GM21390 (cell line): ENCODE results near the gene KCNH5.

Experiments
- ATAC-seq: cut with Tn5 transposase; IDR thresholded peaks from one replicate; pipeline ENCODE4 v1.9.1; 2021; ENCODE audit not compliant: unreplicated experiment

Gene KCNH5

GRCh38 chr14:63009495-63009894 is 35.8 kb downstream of the KCNH5 start:
- no peak for ATAC-seq

GRCh38 chr14:63006531-63006930 is 38.7 kb downstream of the KCNH5 start:
- no peak for ATAC-seq

GRCh38 chr14:62994096-62994495 is 51.2 kb downstream of the KCNH5 start:
- no peak for ATAC-seq

GRCh38 chr14:62988967-62989366 is 56.3 kb downstream of the KCNH5 start:
- no peak for ATAC-seq

GRCh38 chr14:62983821-62984220 is 61.4 kb downstream of the KCNH5 start:
- ATAC-seq = no peak

GRCh38 chr14:62980693-62981092 is 64.6 kb downstream of the KCNH5 start:
- no peak for ATAC-seq

- no peak for ATAC-seq
Measured at GRCh38 chr14:62957562-62957961, 87.7 kb downstream of the KCNH5 start.

GRCh38 chr14:62956413-62956812 is 88.8 kb downstream of the KCNH5 start:
- no peak for ATAC-seq

- no peak for ATAC-seq
Measured at GRCh38 chr14:62954165-62954564, 91.1 kb downstream of the KCNH5 start.

- no peak for ATAC-seq
Measured at GRCh38 chr14:62952226-62952625, 93.0 kb downstream of the KCNH5 start.

- ATAC-seq = no peak
Measured at GRCh38 chr14:62947301-62947700, 98.0 kb downstream of the KCNH5 start.

GRCh38 chr14:62946221-62946620 is 99.0 kb downstream of the KCNH5 start:
- ATAC-seq = no peak

GRCh38 chr14:62943202-62943601 is 102.1 kb downstream of the KCNH5 start:
- no peak for ATAC-seq

GRCh38 chr14:62939970-62940369 is 105.3 kb downstream of the KCNH5 start:
- ATAC-seq = no peak

- no peak for ATAC-seq
Measured at GRCh38 chr14:62938778-62939177, 106.5 kb downstream of the KCNH5 start.

- no peak for ATAC-seq
Measured at GRCh38 chr14:62934439-62934838, 110.8 kb downstream of the KCNH5 start.

GRCh38 chr14:62921466-62921865 is 123.8 kb downstream of the KCNH5 start:
- no peak for ATAC-seq

GRCh38 chr14:62916551-62916950 is 128.7 kb downstream of the KCNH5 start:
- ATAC-seq = no peak

GRCh38 chr14:62914873-62915272 is 130.4 kb downstream of the KCNH5 start:
- ATAC-seq = no peak

- no peak for ATAC-seq
Measured at GRCh38 chr14:62914025-62914424, 131.2 kb downstream of the KCNH5 start.

- no peak for ATAC-seq
Measured at GRCh38 chr14:62908506-62908905, 136.8 kb downstream of the KCNH5 start.

GRCh38 chr14:62905566-62905965 is 139.7 kb downstream of the KCNH5 start:
- no peak for ATAC-seq

- ATAC-seq = no peak
Measured at GRCh38 chr14:62897771-62898170, 147.5 kb downstream of the KCNH5 start.

GRCh38 chr14:62896932-62897456 is 148.3 kb downstream of the KCNH5 start:
- no peak for ATAC-seq
